Gastroesophageal sphincter (tissue), 4 donors: ENCODE measurements around the gene PPM1B. TPM values are rescaled to one million over a fixed set of nuclear protein-coding genes. Genes with fewer than 3 reads are reported as not detected.

Source experiments
- ATAC-seq: fragments of 150-250 bp; one replicate; pipeline ENCODE4 v1.9.1; 2016; ENCODE audit warnings: mild to moderate bottlenecking, moderate library complexity
- H3K27ac ChIP-seq, 4 donors: fragments of 200-600 bp; sonication (generic) in 3 of 4; 1 replicate in 3 of 4; 2 replicates in 1 of 4; pipeline ENCODE4 v1.5.1; 2016 to 2019
- H3K27me3 ChIP-seq: fragments of 200-600 bp; sonication (generic); one replicate; pipeline ENCODE4 v1.5.1; 2019
- H3K36me3 ChIP-seq, 2 donors: fragments of 200-600 bp; sonication (generic); one replicate each; pipeline ENCODE4 v1.5.1; 2019; ENCODE audit warnings: control low read depth in 1 of 2
- H3K4me1 ChIP-seq, 3 donors: fragments of 200-600 bp; sonication (generic); 1 replicate in 2 of 3; 2 replicates in 1 of 3; pipeline ENCODE4 v1.5.1; 2016 to 2019; ENCODE audit warnings: control low read depth in 2 of 3
- H3K4me3 ChIP-seq, 2 donors: fragments of 200-600 bp; sonication (generic); one replicate each; pipeline ENCODE4 v1.5.1; 2019; ENCODE audit warnings: mild to moderate bottlenecking in 1 of 2, moderate library complexity in 1 of 2
- H3K9me3 ChIP-seq, 3 donors: fragments of 200-600 bp; sonication (generic); one replicate each; pipeline ENCODE4 v1.5.1; 2017 to 2019; ENCODE audit warnings: control low read depth in 2 of 3
- EP300 ChIP-seq: sonication (generic); formaldehyde crosslinking; IDR thresholded peaks from one replicate; pipeline ENCODE4 v1.6.1; 2017; ENCODE audit warnings: antibody characterized with exemption, mild to moderate bottlenecking
- POLR2A ChIP-seq, 2 donors: fragments of 450-650 bp; IDR thresholded peaks; one replicate each; pipeline ENCODE4 v1.6.1; 2017; ENCODE audit warnings: antibody characterized with exemption in 2 of 2, mild to moderate bottlenecking in 2 of 2, moderate library complexity in 1 of 2
- POLR2AphosphoS5 ChIP-seq: sonication (generic); formaldehyde crosslinking; IDR thresholded peaks from one replicate; pipeline ENCODE4 v1.6.1; 2017; ENCODE audit warnings: antibody characterized with exemption
- WGBS, 2 donors: methylation state at CpG; one replicate each; pipeline ENCODE4 v1.1.5; 2018; ENCODE audit warnings: low coverage in 1 of 2; 5-methylcytosine and 5-hydroxymethylcytosine counted together
- total RNA-seq, 4 donors: library from RNA; depleted of rRNA; stranded (reverse); fragments of >200 nt; gene quantifications; one replicate each; pipeline ENCODE4 v1.1.0, GENCODE V29; 2016
- TF ChIP-seq, protein P1 (sequence below), 4 experiments: fragments of 200-600 bp in 2 of 4; fragments of 450-650 bp in 2 of 4; sonication (generic) in 1 of 4; IDR thresholded peaks; one replicate each; pipeline ENCODE4 v1.5.1; 2017 to 2019; ENCODE audit warnings: antibody characterized with exemption in 4 of 4, mild to moderate bottlenecking in 2 of 4, moderate library complexity in 2 of 4

PPM1B gene
- total RNA-seq, 4 donors from 2014 or later, result 62.9 to 125 (median 81.3) TPM

DNA sequence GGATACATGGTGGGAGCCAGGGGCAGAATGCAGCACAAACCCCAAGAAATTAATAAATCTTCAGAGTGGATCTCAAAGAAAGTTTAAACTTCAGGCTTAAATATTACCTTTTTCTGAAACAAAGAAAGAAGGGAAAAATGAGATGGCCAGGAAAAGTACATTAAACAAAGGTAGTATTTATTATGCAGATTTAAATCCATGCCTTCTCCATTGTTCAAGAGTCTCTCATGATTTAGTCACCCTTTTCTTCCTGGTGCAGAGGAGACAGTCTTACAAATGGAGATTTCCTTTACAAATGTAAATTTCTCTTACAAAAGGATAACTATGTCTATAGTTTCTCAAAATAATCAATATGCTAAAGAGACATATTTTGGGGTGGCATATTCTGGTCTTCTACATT lies 33.4 kb upstream of the PPM1B start:
- Histone ChIP-seq H3K27ac (no peak overlapping the region), H3K36me3 (no peaks in the 10 kb centered on the region), H3K4me1 (peaks cover 0 to 12% (median 0%) of the 10 kb centered on the region in 3 donors), H3K27me3 (no peaks in the 10 kb centered on the region), H3K4me3 (no peak overlapping the region), H3K9me3 (no peaks in the 10 kb centered on the region)
- no peak for TF ChIP-seq POLR2A (IDR thresholded peaks at IDR 0.05)
- no peak for TF ChIP-seq EP300
- TF ChIP-seq, protein P1, sequence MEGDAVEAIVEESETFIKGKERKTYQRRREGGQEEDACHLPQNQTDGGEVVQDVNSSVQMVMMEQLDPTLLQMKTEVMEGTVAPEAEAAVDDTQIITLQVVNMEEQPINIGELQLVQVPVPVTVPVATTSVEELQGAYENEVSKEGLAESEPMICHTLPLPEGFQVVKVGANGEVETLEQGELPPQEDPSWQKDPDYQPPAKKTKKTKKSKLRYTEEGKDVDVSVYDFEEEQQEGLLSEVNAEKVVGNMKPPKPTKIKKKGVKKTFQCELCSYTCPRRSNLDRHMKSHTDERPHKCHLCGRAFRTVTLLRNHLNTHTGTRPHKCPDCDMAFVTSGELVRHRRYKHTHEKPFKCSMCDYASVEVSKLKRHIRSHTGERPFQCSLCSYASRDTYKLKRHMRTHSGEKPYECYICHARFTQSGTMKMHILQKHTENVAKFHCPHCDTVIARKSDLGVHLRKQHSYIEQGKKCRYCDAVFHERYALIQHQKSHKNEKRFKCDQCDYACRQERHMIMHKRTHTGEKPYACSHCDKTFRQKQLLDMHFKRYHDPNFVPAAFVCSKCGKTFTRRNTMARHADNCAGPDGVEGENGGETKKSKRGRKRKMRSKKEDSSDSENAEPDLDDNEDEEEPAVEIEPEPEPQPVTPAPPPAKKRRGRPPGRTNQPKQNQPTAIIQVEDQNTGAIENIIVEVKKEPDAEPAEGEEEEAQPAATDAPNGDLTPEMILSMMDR (IDR thresholded peaks at IDR 0.05), result no peak
- TF ChIP-seq POLR2AphosphoS5, result no peak
- no peak for ATAC-seq

DNA sequence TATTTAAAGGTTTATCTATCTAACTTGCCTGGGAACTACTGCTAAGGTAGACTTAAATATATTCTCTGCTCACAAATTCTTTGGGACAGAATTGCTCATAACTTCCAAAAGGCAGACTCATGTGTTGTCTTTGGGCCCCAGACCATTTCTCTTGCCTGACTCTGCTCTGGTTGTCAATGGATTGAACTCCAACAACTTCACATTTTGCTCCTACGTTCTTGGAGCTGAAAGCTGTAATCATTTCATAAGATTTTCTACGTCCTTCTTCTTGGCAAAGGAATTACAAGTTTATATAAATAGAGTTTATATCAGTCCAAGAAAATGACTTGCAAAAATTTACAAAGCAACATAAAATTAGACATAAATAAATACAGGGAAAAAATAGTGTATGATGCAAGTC lies 32.9 kb upstream of the PPM1B start:
- TF ChIP-seq POLR2AphosphoS5 (no peak), EP300 (no peak), POLR2A (IDR thresholded peaks at IDR 0.05) (no peak)
- TF ChIP-seq, protein P1 (IDR thresholded peaks at IDR 0.05), result no peak
- ATAC-seq, result no peak
- H3K4me3 ChIP-seq, result no peak overlapping the region
- H3K4me1 ChIP-seq, result peaks cover 0 to 12% (median 0%) of the 10 kb centered on the region in 3 donors
- H3K27me3 ChIP-seq, result no peaks in the 10 kb centered on the region
- H3K9me3 ChIP-seq, result no peaks in the 10 kb centered on the region
- 9 to 13% methylated on average over 2 of the region's 2 CpGs for WGBS, 2 donors
- H3K36me3 ChIP-seq, result no peaks in the 10 kb centered on the region
- no peak overlapping the region for H3K27ac ChIP-seq

DNA sequence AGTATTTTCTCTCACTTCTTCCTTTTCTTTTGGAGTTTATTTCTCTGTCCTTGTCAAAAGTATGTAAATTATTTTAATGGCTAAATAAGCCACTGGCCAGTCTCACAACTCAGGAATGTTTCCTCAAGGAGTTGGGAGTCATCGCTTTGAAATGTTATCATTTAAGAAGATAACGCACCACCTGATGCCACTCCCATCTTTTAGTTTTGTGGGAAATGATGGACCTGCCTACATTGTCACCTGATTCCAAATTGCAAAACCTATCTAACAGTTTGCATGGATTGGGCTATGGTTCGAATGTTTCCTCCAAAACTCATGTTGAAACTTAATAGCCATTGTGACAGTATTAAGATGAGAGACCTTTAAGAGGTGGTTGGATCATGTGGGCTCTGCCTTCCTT lies 32.4 kb upstream of the PPM1B start:
- no peaks in the 10 kb centered on the region for H3K27me3 ChIP-seq
- no peak for ATAC-seq
- peaks cover 0 to 12% (median 0%) of the 10 kb centered on the region in 3 donors for H3K4me1 ChIP-seq
- no peaks in the 10 kb centered on the region for H3K36me3 ChIP-seq
- H3K27ac ChIP-seq, result no peak overlapping the region
- no peaks in the 10 kb centered on the region for H3K9me3 ChIP-seq
- no peak overlapping the region for H3K4me3 ChIP-seq
- 48 to 79% methylated on average over 2 to 3 of the region's 3 CpGs for whole genome bisulfite sequencing, 2 donors
- TF ChIP-seq POLR2A (IDR thresholded peaks at IDR 0.05) (no peak), EP300 (no peak), POLR2AphosphoS5 (no peak)
- TF ChIP-seq, protein P1 (IDR thresholded peaks at IDR 0.05), result no peak

DNA sequence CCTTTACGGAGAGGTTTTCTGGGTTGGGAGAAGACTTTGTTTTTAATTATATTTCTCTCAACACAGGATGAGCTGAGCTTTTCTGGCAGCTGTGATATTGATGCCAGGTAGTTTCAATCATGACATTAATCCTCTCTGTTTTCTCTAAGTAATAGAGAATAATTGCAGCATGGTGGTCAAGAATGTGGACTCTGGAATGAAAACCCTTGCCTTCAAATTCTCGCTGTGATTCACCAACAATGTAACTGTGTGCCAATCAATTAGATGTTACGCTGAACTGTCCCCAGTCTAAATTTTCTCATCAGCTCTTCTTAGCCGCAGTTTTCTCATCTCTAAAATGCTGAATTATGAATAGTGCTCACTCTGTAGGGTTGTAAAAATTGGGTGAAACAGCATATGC lies 31.6 kb upstream of the PPM1B start:
- no peak overlapping the region for H3K4me3 ChIP-seq
- no peak overlapping the region for H3K27ac ChIP-seq
- 80 to 90% methylated on average over 2 to 4 of the region's 4 CpGs for WGBS, 2 donors
- no peak for ATAC-seq
- no peaks in the 10 kb centered on the region for H3K9me3 ChIP-seq
- no peaks in the 10 kb centered on the region for H3K27me3 ChIP-seq
- H3K36me3 ChIP-seq, result no peaks in the 10 kb centered on the region
- TF ChIP-seq, protein P1 (IDR thresholded peaks at IDR 0.05), result no peak
- no peak for TF ChIP-seq EP300
- TF ChIP-seq POLR2AphosphoS5, result no peak
- no peak for TF ChIP-seq POLR2A (IDR thresholded peaks at IDR 0.05)
- H3K4me1 ChIP-seq, result peaks cover 0 to 12% (median 0%) of the 10 kb centered on the region in 3 donors

DNA sequence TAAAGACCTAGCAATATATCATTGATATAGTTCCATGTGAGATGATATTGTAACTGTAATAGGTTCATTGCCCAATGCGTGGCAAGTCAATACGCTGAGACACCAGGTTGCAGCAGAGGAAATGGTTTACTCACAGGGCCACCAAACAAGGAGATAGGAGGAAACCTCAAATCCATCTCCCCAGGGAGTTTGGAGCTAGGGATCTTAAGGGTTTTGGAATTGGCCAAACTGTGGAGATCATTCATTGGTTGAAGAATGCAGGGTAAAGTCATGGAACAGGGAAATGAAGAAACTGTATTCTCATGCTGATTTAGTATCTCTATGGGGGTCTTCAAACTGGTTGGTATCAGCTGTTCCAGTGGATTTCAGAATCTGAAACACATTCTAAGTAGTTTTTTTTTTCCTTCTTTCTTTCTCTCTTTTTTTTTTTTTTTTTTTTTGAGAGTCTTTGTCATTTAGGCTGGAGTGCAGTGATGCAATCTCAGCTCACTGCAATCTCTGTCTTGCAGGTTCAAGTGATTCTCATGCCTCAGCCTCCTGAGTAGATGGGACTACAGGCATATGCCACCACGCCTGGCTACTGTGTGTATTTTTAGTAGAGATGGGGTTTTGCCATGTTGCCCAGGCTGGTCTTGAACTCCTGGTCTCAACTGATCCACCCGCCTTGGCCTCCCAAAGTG lies 30.7 kb upstream of the PPM1B start:
- Histone ChIP-seq H3K9me3 (no peaks in the 10 kb centered on the region), H3K4me3 (no peak overlapping the region), H3K36me3 (no peaks in the 10 kb centered on the region), H3K27me3 (no peaks in the 10 kb centered on the region), H3K4me1 (peaks cover 0 to 12% (median 0%) of the 10 kb centered on the region in 3 donors), H3K27ac (no peak overlapping the region)
- 75 to 90% methylated on average over 2 of the region's 4 CpGs for WGBS, 2 donors
- TF ChIP-seq POLR2AphosphoS5, result no peak
- TF ChIP-seq, protein P1 (IDR thresholded peaks at IDR 0.05), result no peak
- no peak for TF ChIP-seq POLR2A (IDR thresholded peaks at IDR 0.05)
- TF ChIP-seq EP300, result no peak
- ATAC-seq, result no peak
